HAP-1 (cell line): Measurements from ENCODE around the gene ADCY2.

Source experiments
- DNase-seq, 2 experiments: peaks; one replicate each; pipeline ENCODE4 v3.0.0-alpha.2; 2016 to 2020; ENCODE audit warnings: low spot score in 2 of 2
- H3K27me3 ChIP-seq: fragments of 250-450 bp; sonication (Bioruptor Pico); 2 replicates; pipeline ENCODE4 v1.5.1; 2020; ENCODE audit warnings: low read depth, mild to moderate bottlenecking, moderate library complexity
- H3K36me3 ChIP-seq: fragments of 250-450 bp; sonication (Bioruptor Pico); replicated peaks from 2 replicates; pipeline ENCODE4 v1.5.1; 2020; ENCODE audit warnings: mild to moderate bottlenecking
- H3K4me1 ChIP-seq: fragments of 250-450 bp; sonication (Bioruptor Pico); 2 replicates; pipeline ENCODE4 v1.5.1; 2020; ENCODE audit warnings: mild to moderate bottlenecking
- H3K4me3 ChIP-seq: fragments of 250-450 bp; sonication (Bioruptor Pico); 2 replicates; pipeline ENCODE4 v1.5.1; 2020; ENCODE audit warnings: mild to moderate bottlenecking, moderate library complexity
- H3K9me3 ChIP-seq: fragments of 250-450 bp; sonication (Bioruptor Pico); 2 replicates; pipeline ENCODE4 v1.5.1; 2020; ENCODE audit warnings: mild to moderate bottlenecking, moderate library complexity
- in situ Hi-C: fragments of 300-500 bp; cut with MboI; formaldehyde crosslinking; loops from 3 replicates; pipeline ENCODE4 v1.14.3; 2020; ENCODE audit warnings: low sequenced_read_pairs, inconsistent platforms, mixed read lengths

The ADCY2 gene

GRCh38 chr5:7754490-7754889 is 358.6 kb downstream of the ADCY2 start:
- in situ Hi-C loops = loop anchor here (10.0 kb wide), 1 partner anchor 980 kb away; no protein-coding TSS in a partner anchor
- H3K9me3 ChIP-seq = no peaks in the 10 kb centered on the region
- H3K27me3 ChIP-seq = no peaks in the 10 kb centered on the region
- no peak overlapping the region for H3K4me3 ChIP-seq
- no peaks in the 10 kb centered on the region for H3K36me3 ChIP-seq
- DNase-seq = no peak
- no peaks in the 10 kb centered on the region for H3K4me1 ChIP-seq

- Histone ChIP-seq H3K27me3 (no peaks in the 10 kb centered on the region), H3K36me3 (no peaks in the 10 kb centered on the region), H3K4me3 (no peak overlapping the region), H3K9me3 (no peaks in the 10 kb centered on the region), H3K4me1 (no peaks in the 10 kb centered on the region)
- in situ Hi-C loops = loop anchor here (10.0 kb wide), 1 partner anchor 980 kb away; no protein-coding TSS in a partner anchor
- peak; percentile 36 to 74 for DNase-seq
These were observed 359.2 kb downstream of the ADCY2 start for GRCh38 chr5:7754997-7755596.

GRCh38 chr5:7755958-7756357 is 360.0 kb downstream of the ADCY2 start:
- Histone ChIP-seq H3K4me3 (no peak overlapping the region), H3K4me1 (no peaks in the 10 kb centered on the region), H3K27me3 (no peaks in the 10 kb centered on the region), H3K9me3 (no peaks in the 10 kb centered on the region), H3K36me3 (no peaks in the 10 kb centered on the region)
- in situ Hi-C loops = loop anchor here (10.0 kb wide), 1 partner anchor 981 kb away; no protein-coding TSS in a partner anchor
- no peak for DNase-seq

- in situ Hi-C loops = loop anchor here (10.0 kb wide), 1 partner anchor 982 kb away; no protein-coding TSS in a partner anchor
- Histone ChIP-seq H3K36me3 (no peaks in the 10 kb centered on the region), H3K4me3 (no peak overlapping the region), H3K27me3 (no peaks in the 10 kb centered on the region), H3K9me3 (no peaks in the 10 kb centered on the region), H3K4me1 (no peaks in the 10 kb centered on the region)
- DNase-seq = no peak
These were observed 360.5 kb downstream of the ADCY2 start for GRCh38 chr5:7756453-7756852.

- Histone ChIP-seq H3K27me3 (no peaks in the 10 kb centered on the region), H3K36me3 (no peaks in the 10 kb centered on the region), H3K4me3 (no peak overlapping the region), H3K4me1 (no peaks in the 10 kb centered on the region), H3K9me3 (no peaks in the 10 kb centered on the region)
- in situ Hi-C loops = loop anchor here (10.0 kb wide), 1 partner anchor 985 kb away; no protein-coding TSS in a partner anchor
- DNase-seq = no peak
These were observed 363.4 kb downstream of the ADCY2 start for GRCh38 chr5:7759257-7759871.

- no peaks in the 10 kb centered on the region for H3K4me1 ChIP-seq
These were observed 364.1 kb downstream of the ADCY2 start for GRCh38 chr5:7759951-7760580.

GRCh38 chr5:7762267-7762666 is 366.3 kb downstream of the ADCY2 start:
- in situ Hi-C loops = no loop called here
- no peaks in the 10 kb centered on the region for H3K9me3 ChIP-seq
- no peaks in the 10 kb centered on the region for H3K4me1 ChIP-seq
- no peak for DNase-seq
- no peaks in the 10 kb centered on the region for H3K36me3 ChIP-seq
- no peaks in the 10 kb centered on the region for H3K27me3 ChIP-seq
- no peak overlapping the region for H3K4me3 ChIP-seq

More at GRCh38 chr5:7759951-7760580, 364.1 kb downstream of the ADCY2 start:
- Histone ChIP-seq H3K4me3 (no peak overlapping the region), H3K27me3 (no peaks in the 10 kb centered on the region), H3K9me3 (no peaks in the 10 kb centered on the region), H3K36me3 (no peaks in the 10 kb centered on the region)
- DNase-seq = no peak
- in situ Hi-C loops = loop anchor here (10.0 kb wide), 1 partner anchor 985 kb away; no protein-coding TSS in a partner anchor

- Histone ChIP-seq H3K4me3 (no peak overlapping the region), H3K4me1 (no peaks in the 10 kb centered on the region), H3K36me3 (no peaks in the 10 kb centered on the region), H3K27me3 (no peaks in the 10 kb centered on the region), H3K9me3 (no peaks in the 10 kb centered on the region)
- DNase-seq = no peak
- in situ Hi-C loops = no loop called here
These were observed 367.7 kb downstream of the ADCY2 start for GRCh38 chr5:7763621-7764072.

- Histone ChIP-seq H3K4me3 (no peak overlapping the region), H3K27me3 (no peaks in the 10 kb centered on the region), H3K9me3 (no peaks in the 10 kb centered on the region), H3K36me3 (no peaks in the 10 kb centered on the region), H3K4me1 (no peaks in the 10 kb centered on the region)
- in situ Hi-C loops = no loop called here
- no peak for DNase-seq
These were observed 368.5 kb downstream of the ADCY2 start for GRCh38 chr5:7764452-7764851.

- H3K36me3 ChIP-seq = no peaks in the 10 kb centered on the region
These were observed 374.5 kb downstream of the ADCY2 start for GRCh38 chr5:7770436-7770835.

GRCh38 chr5:7772141-7772540 is 376.2 kb downstream of the ADCY2 start:
- in situ Hi-C loops = no loop called here
- H3K9me3 ChIP-seq = no peaks in the 10 kb centered on the region
- H3K36me3 ChIP-seq = no peaks in the 10 kb centered on the region
- DNase-seq = no peak
- no peaks in the 10 kb centered on the region for H3K4me1 ChIP-seq
- H3K4me3 ChIP-seq = no peak overlapping the region
- no peaks in the 10 kb centered on the region for H3K27me3 ChIP-seq

More at GRCh38 chr5:7770436-7770835, 374.5 kb downstream of the ADCY2 start:
- in situ Hi-C loops = no loop called here
- no peaks in the 10 kb centered on the region for H3K4me1 ChIP-seq
- no peak overlapping the region for H3K4me3 ChIP-seq
- peak in 1 of 2 experiments; percentile 9 for DNase-seq
- H3K27me3 ChIP-seq = no peaks in the 10 kb centered on the region
- H3K9me3 ChIP-seq = no peaks in the 10 kb centered on the region

GRCh38 chr5:7773178-7773577 is 377.2 kb downstream of the ADCY2 start:
- H3K4me3 ChIP-seq = no peak overlapping the region
- H3K27me3 ChIP-seq = no peaks in the 10 kb centered on the region
- no peak for DNase-seq
- no peaks in the 10 kb centered on the region for H3K9me3 ChIP-seq
- in situ Hi-C loops = no loop called here
- no peaks in the 10 kb centered on the region for H3K4me1 ChIP-seq
- H3K36me3 ChIP-seq = no peaks in the 10 kb centered on the region

GRCh38 chr5:7776442-7776841 is 380.5 kb downstream of the ADCY2 start:
- Histone ChIP-seq H3K4me1 (no peaks in the 10 kb centered on the region), H3K27me3 (no peaks in the 10 kb centered on the region), H3K4me3 (no peak overlapping the region), H3K9me3 (no peaks in the 10 kb centered on the region), H3K36me3 (no peaks in the 10 kb centered on the region)
- in situ Hi-C loops = no loop called here
- DNase-seq = no peak
